Right lobe of liver (tissue), 6 donors: ENCODE results near the gene CANT1. TPM values are rescaled to one million over a fixed set of nuclear protein-coding genes. Genes with fewer than 3 reads are reported as not detected.

ENCODE experiments used
- ATAC-seq, 4 donors: fragments of 200-7000 bp; cut with Tn5 transposase; one replicate each; pipeline ENCODE4 v1.9.1; 2020; ENCODE audit warnings: mild to moderate bottlenecking in 4 of 4, moderate library complexity in 4 of 4
- DNase-seq, 3 donors: peaks; one replicate each; pipeline ENCODE4 v3.0.0-alpha.2; 2020
- H3K27ac ChIP-seq, 3 donors: fragments of 200-600 bp; one replicate each; pipeline ENCODE4 v1.8.0; 2022
- H3K27me3 ChIP-seq, 2 donors: fragments of 200-600 bp; one replicate each; pipeline ENCODE4 v1.8.0; 2022
- H3K36me3 ChIP-seq, 4 donors: fragments of 200-600 bp; sonication (generic) in 1 of 4; one replicate each; pipeline versions ENCODE4 v1.5.1 to v1.8.0; 2017 to 2022; ENCODE audit warnings: control low read depth in 1 of 4
- H3K4me1 ChIP-seq, 4 donors: fragments of 200-600 bp; sonication (generic) in 1 of 4; one replicate each; pipeline versions ENCODE4 v1.5.1 to v1.8.0; 2017 to 2022; ENCODE audit warnings: control low read depth in 1 of 4
- H3K4me3 ChIP-seq, 3 donors: fragments of 200-600 bp; one replicate each; pipeline ENCODE4 v1.8.0; 2022
- H3K9me3 ChIP-seq, 4 donors: fragments of 200-600 bp; sonication (generic) in 1 of 4; one replicate each; pipeline versions ENCODE4 v1.5.1 to v1.8.0; 2017 to 2022; ENCODE audit warnings: control low read depth in 1 of 4
- POLR2A ChIP-seq: fragments of 450-650 bp; IDR thresholded peaks from one replicate; pipeline ENCODE4 v1.6.1; 2017; ENCODE audit warnings: antibody characterized with exemption, mild to moderate bottlenecking
- WGBS: methylation state at CpG from one replicate; pipeline ENCODE4 v1.1.6; 2018; ENCODE audit warnings: low coverage, low lambda C conversion rate; ENCODE audit not compliant: insufficient coverage; ENCODE audit errors: missing lambda C conversion rate; 5-methylcytosine and 5-hydroxymethylcytosine counted together
- intact Hi-C, 2 donors: fragments of 100-400 bp; cut with DNase I; formaldehyde crosslinking; loops; one replicate each; pipeline versions ENCODE4 v1.11.2 to v1.14.1; 2022
- total RNA-seq, 6 experiments: library from RNA; depleted of rRNA in 2 of 6; stranded (reverse); fragments of >200 nt in 2 of 6; fragmentation: NEBNext Ultra II Directional in 3 of 6; extraction: Animal tissue kit (Norgen Biotek cat#: 25700) in 3 of 6; gene quantifications; one replicate each; pipeline versions ENCODE4 v1.1.0 to v1.2.4, GENCODE V29; 2016 to 2023
- TF ChIP-seq, protein P1 (sequence below), 4 donors: fragments of 200-600 bp in 3 of 4; fragments of 450-650 bp in 1 of 4; IDR thresholded peaks; one replicate each; pipeline versions ENCODE4 v1.5.1 to v1.8.0; 2016 to 2022; ENCODE audit warnings: antibody characterized with exemption in 4 of 4, mild to moderate bottlenecking in 2 of 4
- donor health status: DM: no; HTN: yes; CAD: no.
- donor health status: DM: no; HTN: no; CAD: no.
- donor health status: DM: no; HTN: no; CAD: no.
- donor health status: DM: no; HTN: yes; CAD: no.
- donor health status: DM: no; HTN: yes; CAD: no.

Gene CANT1
- total RNA-seq, 6 experiments from 2014 or later, result 15.6 to 26.3 (median 18.7) TPM

GRCh38 chr17:78995761-78996451 is 13.7 kb downstream of the CANT1 start:
- peak in 1 of 4 donors; percentile 5 for ATAC-seq
- TF ChIP-seq POLR2A, result no peak
- TF ChIP-seq, protein P1, sequence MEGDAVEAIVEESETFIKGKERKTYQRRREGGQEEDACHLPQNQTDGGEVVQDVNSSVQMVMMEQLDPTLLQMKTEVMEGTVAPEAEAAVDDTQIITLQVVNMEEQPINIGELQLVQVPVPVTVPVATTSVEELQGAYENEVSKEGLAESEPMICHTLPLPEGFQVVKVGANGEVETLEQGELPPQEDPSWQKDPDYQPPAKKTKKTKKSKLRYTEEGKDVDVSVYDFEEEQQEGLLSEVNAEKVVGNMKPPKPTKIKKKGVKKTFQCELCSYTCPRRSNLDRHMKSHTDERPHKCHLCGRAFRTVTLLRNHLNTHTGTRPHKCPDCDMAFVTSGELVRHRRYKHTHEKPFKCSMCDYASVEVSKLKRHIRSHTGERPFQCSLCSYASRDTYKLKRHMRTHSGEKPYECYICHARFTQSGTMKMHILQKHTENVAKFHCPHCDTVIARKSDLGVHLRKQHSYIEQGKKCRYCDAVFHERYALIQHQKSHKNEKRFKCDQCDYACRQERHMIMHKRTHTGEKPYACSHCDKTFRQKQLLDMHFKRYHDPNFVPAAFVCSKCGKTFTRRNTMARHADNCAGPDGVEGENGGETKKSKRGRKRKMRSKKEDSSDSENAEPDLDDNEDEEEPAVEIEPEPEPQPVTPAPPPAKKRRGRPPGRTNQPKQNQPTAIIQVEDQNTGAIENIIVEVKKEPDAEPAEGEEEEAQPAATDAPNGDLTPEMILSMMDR (IDR thresholded peaks at IDR 0.05), result no peak
- Histone ChIP-seq H3K27me3 (no peaks in the 10 kb centered on the region), H3K4me1 (no peaks in the 10 kb centered on the region), H3K27ac (peak overlapping the region in 1 of 3 donors; percentile 22), H3K4me3 (no peak overlapping the region), H3K36me3 (peaks cover 0 to 30% (median 2%) of the 10 kb centered on the region in 4 donors), H3K9me3 (no peaks in the 10 kb centered on the region)
- DNase-seq, result peak; percentile 28 to 44 (median 38)
- intact Hi-C loops, result no loop called here
- WGBS, result 62% methylated on average over 3 of the region's 18 CpGs

GRCh38 chr17:78995022-78995760 is 14.4 kb downstream of the CANT1 start:
- DNase-seq (peak; percentile 26 to 48 (median 45)), ATAC-seq (no peak)
- H3K4me3 ChIP-seq, result no peak overlapping the region
- H3K9me3 ChIP-seq, result no peaks in the 10 kb centered on the region
- no peak overlapping the region for H3K27ac ChIP-seq
- H3K27me3 ChIP-seq, result no peaks in the 10 kb centered on the region
- peaks cover 0 to 30% (median 2%) of the 10 kb centered on the region in 4 donors for H3K36me3 ChIP-seq
- no peaks in the 10 kb centered on the region for H3K4me1 ChIP-seq
- TF ChIP-seq POLR2A, result no peak
- TF ChIP-seq, protein P1 (IDR thresholded peaks at IDR 0.05), result no peak
- intact Hi-C loops, result no loop called here
- 89% methylated on average over 14 of the region's 34 CpGs for WGBS

DNA sequence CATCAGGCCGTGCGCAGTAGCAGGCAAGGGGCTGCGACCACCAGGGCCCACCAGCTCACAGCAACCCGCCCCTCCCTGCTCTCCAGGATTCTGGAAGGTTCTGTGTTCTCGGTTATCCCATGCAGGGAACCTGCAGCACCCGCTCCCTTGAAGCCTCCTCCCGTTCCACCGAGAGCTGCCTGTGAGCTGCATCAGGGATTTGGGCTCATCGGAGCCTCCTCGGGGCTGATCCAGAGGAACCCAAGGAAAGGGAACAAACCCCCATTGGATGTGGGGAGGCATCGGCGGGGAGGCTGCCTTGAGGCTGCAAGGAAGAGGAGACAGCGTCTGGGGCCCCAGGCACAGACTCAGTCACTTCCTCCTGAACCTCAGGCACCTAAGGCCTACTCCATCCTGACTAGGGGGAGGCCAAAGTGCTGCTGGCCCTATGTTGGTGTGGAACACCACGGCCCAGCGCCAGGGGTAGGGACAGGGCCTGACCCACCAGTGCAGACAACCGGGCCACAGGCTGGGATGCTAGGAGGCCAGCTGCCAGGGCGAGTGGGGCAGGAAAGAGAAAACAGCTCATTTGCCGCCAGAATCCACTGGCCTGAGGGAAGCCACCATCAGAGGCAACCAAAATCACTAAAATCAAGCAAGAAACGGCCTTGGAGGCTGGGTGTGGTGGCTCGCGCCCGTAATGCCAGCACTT is 15.4 kb downstream of the CANT1 start:
- Histone ChIP-seq H3K36me3 (peaks cover 0 to 25% (median 2%) of the 10 kb centered on the region in 4 donors), H3K4me1 (no peaks in the 10 kb centered on the region), H3K27me3 (no peaks in the 10 kb centered on the region), H3K27ac (peak overlapping the region in 1 of 3 donors; percentile 55), H3K4me3 (no peak overlapping the region), H3K9me3 (no peaks in the 10 kb centered on the region)
- no peak for ATAC-seq
- TF ChIP-seq POLR2A, result no peak
- TF ChIP-seq, protein P1 (IDR thresholded peaks at IDR 0.05), result no peak
- 88% methylated on average over 10 of the region's 22 CpGs for WGBS
- peak; percentile 19 to 48 (median 46) for DNase-seq
- intact Hi-C loops, result no loop called here

DNA sequence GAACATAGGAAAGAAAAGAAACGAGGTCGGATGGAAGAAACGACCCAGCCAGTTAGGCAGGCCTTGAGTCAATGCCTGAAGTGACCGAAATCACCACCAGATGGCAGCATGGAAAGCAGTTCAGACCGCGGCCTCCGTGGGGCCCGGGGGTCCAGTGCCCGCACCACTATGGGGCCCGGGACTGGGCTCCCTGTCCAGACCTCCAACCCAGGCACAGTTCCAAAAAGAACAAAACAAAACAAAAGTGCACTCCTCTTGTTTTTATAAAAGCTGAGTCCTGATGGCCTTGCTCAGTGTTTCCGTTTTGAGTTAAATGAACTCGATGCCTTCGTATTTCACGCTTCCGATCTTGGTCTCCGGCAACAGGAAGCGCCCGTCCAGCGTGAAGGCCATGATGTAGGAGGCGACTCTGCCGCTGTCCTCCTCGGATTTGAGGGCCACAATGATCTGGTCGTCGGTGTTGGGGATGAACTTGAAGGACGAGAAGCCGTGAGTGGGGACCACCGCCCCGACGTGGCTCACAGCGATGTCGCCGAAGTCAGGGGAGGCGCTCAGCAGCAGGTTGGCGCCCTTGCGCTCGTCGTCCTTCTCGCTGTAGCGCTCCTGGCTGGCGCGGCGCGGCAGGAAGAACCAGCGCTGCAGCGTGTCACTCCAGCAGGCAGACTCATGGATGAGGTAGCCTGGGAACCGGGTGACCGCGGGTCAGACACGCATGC is 16.2 kb downstream of the CANT1 start:
- Histone ChIP-seq H3K4me3 (no peak overlapping the region), H3K36me3 (peaks cover 0 to 25% (median 2%) of the 10 kb centered on the region in 4 donors), H3K27ac (peak overlapping the region in 1 of 3 donors; percentile 55), H3K27me3 (no peaks in the 10 kb centered on the region), H3K4me1 (no peaks in the 10 kb centered on the region), H3K9me3 (no peaks in the 10 kb centered on the region)
- ATAC-seq (peak; percentile 67 to 78 (median 71)), DNase-seq (peak; percentile 54 to 60 (median 57))
- intact Hi-C loops, result no loop called here
- WGBS, result 45% methylated on average over 18 of the region's 49 CpGs
- TF ChIP-seq POLR2A, result no peak
- TF ChIP-seq, protein P1 (IDR thresholded peaks at IDR 0.05), result peak; percentile 53 to 81 (median 72)
